Activated CD4-positive, alpha-beta T cell treated with anti-CD3 and anti-CD28 coated beads, Interleukin-2, amount 50 U/mL, for 48 hours (primary cell): ENCODE results near the gene CDH23.

Experiments used
- DNase-seq, 2 experiments: peaks; one replicate each; pipeline ENCODE4 v3.0.0-alpha.2; 2020

CDH23 gene

GRCh38 chr10:71696628-71697326 is 300.1 kb downstream of the CDH23 start:
- DNase-seq: peak; percentile 78 to 81

GRCh38 chr10:71697938-71698709 is 301.4 kb downstream of the CDH23 start:
- DNase-seq: peak; percentile 58 to 62

- DNase-seq: no peak
These were observed 302.0 kb downstream of the CDH23 start for GRCh38 chr10:71698737-71699136.

DNA sequence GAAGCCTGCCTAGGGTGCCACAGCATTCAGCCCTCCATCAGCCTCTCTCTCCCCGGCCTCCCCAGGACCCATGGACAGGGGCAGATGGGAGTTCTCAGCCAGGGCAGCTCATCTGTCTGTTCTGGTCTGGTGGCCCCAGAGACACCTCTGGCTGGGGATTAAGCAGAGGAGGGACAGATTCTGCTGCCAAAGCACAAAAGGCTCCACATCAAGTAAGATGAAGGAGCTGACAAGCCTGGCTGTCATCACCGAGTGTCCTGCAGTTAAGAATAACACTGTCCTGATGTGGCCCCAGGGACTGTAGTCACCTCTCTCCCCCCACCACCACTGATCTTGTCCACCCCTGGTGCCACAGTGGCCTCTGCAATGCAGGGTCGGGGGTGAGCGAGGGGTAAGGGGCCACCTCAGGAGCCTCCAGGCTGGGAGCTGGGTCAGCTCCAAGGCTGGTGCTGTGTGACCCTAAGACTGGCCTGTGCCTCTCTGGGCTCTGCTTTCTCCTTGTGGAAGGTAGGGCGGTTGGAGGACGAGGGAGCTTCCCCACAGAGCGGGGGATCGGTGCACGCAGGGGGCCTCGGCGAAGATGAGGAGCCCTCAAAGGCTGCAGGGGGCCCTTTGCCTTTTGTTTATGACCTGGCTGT is 304.1 kb downstream of the CDH23 start:
- no peak for DNase-seq

- no peak for DNase-seq
These were observed 304.9 kb downstream of the CDH23 start for GRCh38 chr10:71701496-71702132.

- no peak for DNase-seq
These were observed 306.9 kb downstream of the CDH23 start for GRCh38 chr10:71703577-71703976.

- no peak for DNase-seq
These were observed 308.1 kb downstream of the CDH23 start for GRCh38 chr10:71704816-71705215.

GRCh38 chr10:71705582-71705981 is 308.9 kb downstream of the CDH23 start:
- DNase-seq: no peak

DNA sequence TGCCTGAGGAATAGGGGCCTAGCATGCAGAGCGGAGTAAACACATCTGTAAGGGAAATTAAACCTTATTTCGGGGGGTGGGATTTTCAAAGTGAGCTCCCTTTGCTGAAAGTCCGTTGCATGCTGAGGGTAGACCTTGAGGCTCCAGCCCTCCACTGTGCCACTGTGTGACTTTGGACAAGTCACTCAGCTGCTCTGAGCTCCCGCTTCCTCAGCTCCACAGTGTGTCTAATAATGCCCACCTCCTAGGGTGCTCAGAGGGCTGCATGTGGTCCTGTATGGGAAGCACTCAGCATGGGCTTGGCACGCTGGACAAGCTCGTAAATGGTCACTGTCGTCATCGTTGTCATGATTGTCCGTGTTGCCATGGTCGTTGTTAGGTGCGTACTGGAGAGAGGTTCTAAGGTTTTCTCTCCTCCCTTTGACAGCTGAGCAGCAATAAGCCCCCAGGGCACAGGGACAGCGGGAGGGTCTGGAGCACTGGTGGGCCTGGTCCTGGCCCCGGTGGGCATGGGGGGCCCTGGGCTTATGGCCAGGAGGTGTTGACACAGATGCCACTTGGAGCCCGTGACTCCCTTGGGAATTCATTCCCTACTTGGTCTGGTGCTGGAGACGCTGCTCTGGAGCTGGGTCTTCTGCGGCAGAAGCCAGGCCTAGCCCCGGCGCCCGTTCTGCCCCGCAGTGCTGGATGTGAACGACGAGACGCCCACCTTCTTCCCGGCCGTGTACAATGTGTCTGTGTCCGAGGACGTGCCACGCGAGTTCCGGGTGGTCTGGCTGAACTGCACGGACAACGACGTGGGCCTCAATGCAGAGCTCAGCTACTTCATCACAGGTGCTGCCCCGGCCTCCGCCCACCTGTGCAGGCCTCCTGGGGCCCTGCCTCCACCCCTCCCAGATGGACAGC is 309.7 kb downstream of the CDH23 start:
- no peak for DNase-seq

DNA sequence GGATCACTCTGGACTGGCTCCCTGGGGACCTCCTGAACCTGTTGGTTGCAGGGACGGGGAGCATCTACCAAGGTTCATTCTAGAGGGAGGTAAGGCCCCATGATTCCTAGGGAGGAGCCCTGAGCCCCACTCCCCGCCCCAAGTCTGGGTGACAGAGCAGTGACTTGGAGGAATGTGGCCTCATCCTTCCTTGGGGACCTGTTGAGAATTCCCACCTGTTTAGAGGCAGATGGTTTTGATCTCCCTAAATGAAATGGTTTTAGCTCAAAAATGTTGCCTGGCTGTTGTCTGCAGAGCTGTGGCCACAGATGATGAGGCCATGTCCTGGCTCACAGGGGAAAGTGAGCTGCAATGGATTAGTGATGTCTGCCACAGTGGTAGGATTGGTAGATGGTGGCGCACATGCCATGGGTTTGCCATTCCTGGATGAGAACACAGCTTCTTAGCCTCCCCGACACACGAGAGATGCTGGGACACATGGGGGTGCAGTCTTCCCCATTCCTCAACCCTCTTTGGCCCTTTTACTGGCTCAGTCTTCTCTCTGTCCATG is 310.6 kb downstream of the CDH23 start:
- no peak for DNase-seq

- DNase-seq: peak; percentile 77 to 82
These were observed 311.6 kb downstream of the CDH23 start for GRCh38 chr10:71708301-71708703.

DNA sequence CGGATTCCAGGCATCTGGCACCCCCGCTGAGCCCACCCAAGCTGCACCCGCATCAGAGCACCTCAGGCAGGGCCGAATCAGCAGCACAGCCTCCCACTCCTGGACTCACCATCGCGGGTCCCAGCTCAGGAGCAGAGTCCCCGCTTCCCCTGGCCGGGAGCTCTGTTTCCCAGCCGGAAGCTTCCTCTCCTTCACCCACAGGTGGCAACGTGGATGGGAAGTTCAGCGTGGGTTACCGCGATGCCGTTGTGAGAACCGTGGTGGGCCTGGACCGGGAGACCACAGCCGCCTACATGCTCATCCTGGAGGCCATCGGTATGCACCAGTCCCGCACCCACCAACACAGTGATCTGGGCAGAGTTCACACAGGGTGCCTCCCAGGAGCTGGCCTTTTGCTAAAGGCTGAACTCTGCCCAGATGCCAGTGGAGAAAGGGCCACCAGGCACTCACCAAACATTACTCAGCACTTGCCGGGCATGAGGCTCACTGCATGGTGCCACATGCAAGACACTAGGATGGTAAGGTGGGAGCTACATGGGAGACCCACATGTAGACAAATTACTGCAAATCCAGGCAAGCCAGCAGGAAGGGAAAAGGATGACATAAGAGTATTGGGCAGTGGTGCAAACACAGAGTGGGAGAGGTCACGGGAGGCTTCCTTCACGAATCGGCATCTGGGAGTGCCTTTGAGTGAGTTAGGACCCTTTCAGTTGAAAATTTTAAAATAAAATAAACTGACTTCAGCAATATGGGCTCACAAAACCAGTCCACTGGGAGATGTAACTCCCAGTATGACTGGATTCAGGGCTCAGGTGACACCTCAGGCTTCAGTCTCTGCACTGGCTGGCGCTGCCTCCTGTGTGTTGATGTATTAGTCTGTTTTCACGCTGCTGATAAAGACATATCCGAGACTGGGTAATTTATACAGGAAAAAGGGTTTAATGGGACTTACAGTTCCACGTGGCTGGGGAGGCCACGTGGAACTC is 312.5 kb downstream of the CDH23 start:
- DNase-seq: no peak

DNA sequence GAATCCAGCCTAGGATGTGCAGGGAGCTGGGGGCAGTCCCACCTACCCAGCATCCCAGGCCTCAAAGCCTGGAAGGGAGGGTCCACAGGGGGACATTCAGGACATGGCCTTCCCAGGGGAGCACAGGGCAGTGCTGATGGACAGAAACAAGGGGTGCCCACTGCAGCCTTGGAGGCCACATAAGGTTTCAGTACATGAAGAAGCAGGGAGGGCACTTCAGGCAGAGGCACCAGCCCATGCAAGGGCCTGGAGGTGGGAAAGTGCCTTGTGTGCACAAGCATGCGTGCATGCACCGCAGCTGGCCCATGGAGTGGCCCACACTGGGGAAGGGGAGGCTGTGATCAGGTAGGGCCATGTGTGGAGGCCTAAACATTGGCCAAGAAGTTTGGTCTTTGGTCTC is 313.8 kb downstream of the CDH23 start:
- no peak for DNase-seq

- no peak for DNase-seq
These were observed 314.4 kb downstream of the CDH23 start for GRCh38 chr10:71711052-71711623.

DNA sequence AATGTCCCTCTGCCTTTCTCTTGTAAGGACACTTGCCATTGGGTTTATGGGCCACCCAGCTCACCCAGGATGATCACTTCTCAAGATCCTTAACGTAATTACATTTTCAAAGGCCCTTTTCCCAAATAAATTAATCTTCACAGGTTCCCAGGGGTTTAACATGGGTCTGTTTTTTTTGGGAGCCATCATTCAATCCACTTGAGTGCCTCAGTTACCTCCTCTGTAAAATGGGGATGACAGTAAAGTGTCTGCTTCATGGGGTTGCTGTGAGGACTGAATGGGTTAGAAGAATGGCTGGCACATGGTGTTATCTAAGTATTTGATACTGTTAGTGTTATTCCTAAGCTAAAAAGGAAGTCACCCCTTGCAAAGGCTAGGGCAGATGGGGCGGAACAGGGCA is 315.4 kb downstream of the CDH23 start:
- DNase-seq: no peak

- peak in 1 of 2 experiments; percentile 50 for DNase-seq
These were observed 315.9 kb downstream of the CDH23 start for GRCh38 chr10:71712572-71713134.

GRCh38 chr10:71713135-71714030 is 316.7 kb downstream of the CDH23 start:
- peak; percentile 52 to 61 for DNase-seq

DNA sequence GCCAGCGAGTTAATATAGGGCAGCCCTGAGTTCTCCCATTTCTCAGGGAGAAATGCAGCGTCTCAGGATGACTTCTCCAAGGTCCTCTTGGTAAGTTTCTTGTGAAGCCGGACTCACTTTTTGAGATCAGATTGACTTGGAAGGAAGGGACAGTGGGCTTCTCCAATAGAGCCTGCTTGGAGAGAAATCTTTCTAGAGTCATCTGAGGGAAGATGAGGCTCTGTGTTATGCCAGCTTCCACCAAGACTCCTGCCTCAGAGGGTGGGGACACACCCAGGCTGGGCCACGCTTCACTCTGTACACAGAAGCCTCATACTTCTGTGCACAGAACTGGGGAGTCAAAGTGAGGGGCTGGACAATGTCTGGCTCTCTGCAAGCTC is 317.3 kb downstream of the CDH23 start:
- DNase-seq: no peak

DNA sequence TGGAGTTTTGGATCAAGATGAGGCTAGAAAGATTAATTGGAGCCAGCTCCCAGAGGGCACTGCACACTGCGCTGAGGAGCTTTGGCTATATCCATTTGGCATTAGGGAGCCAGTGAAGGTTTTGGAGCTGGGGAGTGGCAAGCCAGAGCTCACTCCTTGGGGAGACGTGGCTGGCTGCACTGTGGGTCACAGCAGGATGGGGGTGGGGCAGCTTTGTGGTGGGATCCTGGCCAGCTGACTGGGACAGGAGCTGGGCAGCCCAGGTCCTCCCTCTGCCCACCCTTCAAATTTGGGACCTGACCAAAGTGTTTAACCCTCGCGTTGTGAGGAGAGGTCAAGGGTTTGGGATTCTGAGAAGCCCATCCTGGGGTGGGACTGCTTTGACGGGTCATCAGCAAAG is 317.9 kb downstream of the CDH23 start:
- DNase-seq: no peak
